GM23338 (cell line): ENCODE measurements around the gene DCAF12. TPM values are rescaled to one million over a fixed set of nuclear protein-coding genes. Genes with fewer than 3 reads are reported as not detected.

Source experiments
- ATAC-seq: fragments of 200-7000 bp; cut with Tn5 transposase; 3 replicates; pipeline ENCODE4 v1.9.1; 2020
- DNase-seq: peaks from one replicate; pipeline ENCODE4 v3.0.0-alpha.2; 2015; ENCODE audit warnings: low spot score
- H2AFZ ChIP-seq: fragments of 200-600 bp; sonication (generic); 2 replicates; pipeline ENCODE4 v1.8.0; 2016; ENCODE audit warnings: antibody characterized with exemption, mild to moderate bottlenecking, moderate library complexity
- H3F3A ChIP-seq: fragments of 200-600 bp; sonication (generic); replicated peaks from 2 replicates; pipeline ENCODE4 v1.8.0; 2017; ENCODE audit warnings: antibody characterized with exemption, mixed run types, low read depth
- H3K27ac ChIP-seq: fragments of 200-600 bp; sonication (generic); 2 replicates; pipeline ENCODE4 v1.6.1; 2016; ENCODE audit warnings: low read depth
- H3K27me3 ChIP-seq: fragments of 200-600 bp; sonication (generic); 2 replicates; pipeline ENCODE4 v1.8.0; 2016; ENCODE audit warnings: mild to moderate bottlenecking, mixed run types, moderate library complexity; ENCODE audit not compliant: insufficient read depth
- H3K36me3 ChIP-seq: fragments of 200-600 bp; sonication (generic); 2 replicates; pipeline ENCODE4 v1.8.0; 2016; ENCODE audit warnings: mild to moderate bottlenecking; ENCODE audit not compliant: insufficient read depth
- H3K4me1 ChIP-seq: fragments of 200-600 bp; sonication (generic); 2 replicates; pipeline ENCODE4 v1.8.0; 2016; ENCODE audit warnings: mild to moderate bottlenecking, moderate library complexity; ENCODE audit not compliant: insufficient read depth
- H3K4me2 ChIP-seq: fragments of 200-600 bp; sonication (generic); 2 replicates; pipeline ENCODE4 v1.7.1; 2017; ENCODE audit warnings: mixed run types
- H3K4me3 ChIP-seq: fragments of 200-600 bp; sonication (generic); 2 replicates; pipeline ENCODE4 v1.6.1; 2016; ENCODE audit warnings: mixed run types
- H3K79me2 ChIP-seq: fragments of 200-600 bp; sonication (generic); replicated peaks from 2 replicates; pipeline ENCODE4 v1.8.0; 2017; ENCODE audit warnings: mild to moderate bottlenecking; ENCODE audit not compliant: insufficient read depth
- H3K9me2 ChIP-seq: fragments of 200-600 bp; sonication (generic); 2 replicates; pipeline ENCODE4 v1.8.0; 2017; ENCODE audit not compliant: insufficient read depth
- H4K20me1 ChIP-seq: fragments of 200-600 bp; sonication (generic); replicated peaks from 2 replicates; pipeline ENCODE4 v1.8.0; 2017; ENCODE audit warnings: mild to moderate bottlenecking; ENCODE audit not compliant: insufficient read depth
- H3K27ac Mint-ChIP-seq: 2 replicates; pipeline ENCODE4 v1.8.0; 2020; ENCODE audit warnings: inconsistent platforms, mild to moderate bottlenecking, moderate library complexity, mixed read lengths
- H3K27me3 Mint-ChIP-seq: 3 replicates; pipeline ENCODE4 v1.8.0; 2022; ENCODE audit warnings: low read depth, mild to moderate bottlenecking, moderate library complexity, mixed read lengths, inconsistent platforms; ENCODE audit not compliant: insufficient read depth, poor library complexity
- H3K36me3 Mint-ChIP-seq: 3 replicates; pipeline ENCODE4 v1.8.0; 2021; ENCODE audit warnings: low read depth, mild to moderate bottlenecking, inconsistent platforms, moderate library complexity, mixed read lengths
- H3K4me1 Mint-ChIP-seq: 3 replicates; pipeline ENCODE4 v1.8.0; 2020; ENCODE audit warnings: mild to moderate bottlenecking, inconsistent platforms, mixed read lengths
- H3K4me3 Mint-ChIP-seq: 3 replicates; pipeline ENCODE4 v1.8.0; 2021; ENCODE audit warnings: moderate library complexity, mild to moderate bottlenecking, inconsistent platforms, mixed read lengths
- H3K9me3 Mint-ChIP-seq: 3 replicates; pipeline ENCODE4 v1.8.0; 2020; ENCODE audit warnings: moderate library complexity, mild to moderate bottlenecking, inconsistent platforms, mixed read lengths
- CREB1 ChIP-seq: fragments of 250-450 bp; sonication (Bioruptor Pico); IDR thresholded peaks from 2 replicates; pipeline ENCODE4 v1.5.0; 2020; ENCODE audit warnings: low read depth, mild to moderate bottlenecking, moderate library complexity
- CTCF ChIP-seq, 2 experiments: fragments of 200-600 bp in 1 of 2; sonication (generic) in 1 of 2; conservative IDR thresholded peaks; 2 replicates each; pipeline versions ENCODE4 v1.5.1 to v1.6.1; 2016 to 2017; ENCODE audit warnings: antibody characterized with exemption in 2 of 2, low read depth in 2 of 2, mild to moderate bottlenecking in 2 of 2, moderate library complexity in 1 of 2
- ETS1 ChIP-seq: IDR thresholded peaks from 2 replicates; pipeline ENCODE4 v1.6.1; 2016; ENCODE audit warnings: antibody characterized with exemption
- EZH2phosphoT487 ChIP-seq: fragments of 200-600 bp; sonication (generic); IDR thresholded peaks from one replicate; pipeline ENCODE4 v1.8.1; 2018; ENCODE audit warnings: antibody characterized with exemption; ENCODE audit not compliant: unreplicated experiment
- POLR2AphosphoS5 ChIP-seq: IDR thresholded peaks from 2 replicates; pipeline ENCODE4 v1.6.1; 2016; ENCODE audit warnings: antibody characterized with exemption, low read depth
- STAT1 ChIP-seq: IDR thresholded peaks from one replicate; pipeline ENCODE4 v1.6.1; 2016; ENCODE audit warnings: antibody characterized with exemption; ENCODE audit not compliant: unreplicated experiment
- ZNF114 ChIP-seq: fragments of 250-450 bp; sonication (Bioruptor Pico); IDR thresholded peaks from 2 replicates; pipeline ENCODE4 v1.5.0; 2020; ENCODE audit warnings: mild to moderate bottlenecking, moderate library complexity
- ZNF331 ChIP-seq: fragments of 250-450 bp; sonication (Bioruptor Pico); IDR thresholded peaks from 2 replicates; pipeline ENCODE4 v1.5.0; 2020; ENCODE audit warnings: low read depth, mild to moderate bottlenecking, moderate library complexity
- polyA plus RNA-seq: library from polyadenylated mRNA; unstranded; fragments of >200 nt; fragmentation: Nextera tagmentation; extraction: Ambion mirVana; gene quantifications from 2 replicates; pipeline ENCODE4 v1.2.1, GENCODE V29; 2016
- total RNA-seq: library from RNA; depleted of rRNA; stranded (reverse); fragments of >200 nt; shearing (Covaris generic); gene quantifications from 2 replicates; pipeline ENCODE4 v1.2.3, GENCODE V29; 2014

DCAF12 gene
- total and polyA plus RNA-seq, 2 experiments from 2014 or later: 9.5 to 20.7 TPM

GRCh38 chr9:34157898-34158297 lies 31.4 kb upstream of the DCAF12 start:
- H3F3A ChIP-seq: no peaks in the 10 kb centered on the region
- no peaks in the 10 kb centered on the region; the same call in 1 of the 2 replicates for H4K20me1 ChIP-seq
- H3K79me2 ChIP-seq: no peaks in the 10 kb centered on the region
- Mint-ChIP-seq H3K27ac (no peak overlapping the region), H3K9me3 (no peaks in the 10 kb centered on the region), H3K27me3 (no peaks in the 10 kb centered on the region), H3K4me3 (no peak overlapping the region), H3K36me3 (no peaks in the 10 kb centered on the region), H3K4me1 (peaks cover 7% of the 10 kb centered on the region; the same call in 2 of the 3 replicates)
- no peaks in the 10 kb centered on the region for H3K9me2 ChIP-seq
- no peaks in the 10 kb centered on the region for H3K27me3 ChIP-seq
- no peak overlapping the region for H3K4me3 ChIP-seq
- H3K4me2 ChIP-seq: no peak overlapping the region
- DNase-seq (no peak), ATAC-seq (no peak)
- H3K27ac ChIP-seq: no peak overlapping the region
- no peaks in the 10 kb centered on the region for H3K36me3 ChIP-seq
- no peak for TF ChIP-seq POLR2AphosphoS5
- TF ChIP-seq STAT1: no peak
- no peak for TF ChIP-seq CREB1 (CRISPR knock-in tag)
- TF ChIP-seq ETS1: no peak
- H3K4me1 ChIP-seq: no peaks in the 10 kb centered on the region; the same call in 1 of the 2 replicates
- H2AFZ ChIP-seq: no peak overlapping the region

GRCh38 chr9:34157318-34157717 lies 30.8 kb upstream of the DCAF12 start:
- Mint-ChIP-seq H3K4me3 (no peak overlapping the region), H3K4me1 (peaks cover 7% of the 10 kb centered on the region; the same call in 2 of the 3 replicates), H3K36me3 (no peaks in the 10 kb centered on the region), H3K27me3 (no peaks in the 10 kb centered on the region), H3K27ac (no peak overlapping the region), H3K9me3 (no peaks in the 10 kb centered on the region)
- DNase-seq (no peak), ATAC-seq (no peak)
- Histone ChIP-seq H3K27me3 (no peaks in the 10 kb centered on the region), H3K4me2 (no peak overlapping the region), H2AFZ (no peak overlapping the region), H3K36me3 (no peaks in the 10 kb centered on the region), H3K27ac (no peak overlapping the region), H3F3A (no peaks in the 10 kb centered on the region), H4K20me1 (no peaks in the 10 kb centered on the region; the same call in 1 of the 2 replicates), H3K79me2 (no peaks in the 10 kb centered on the region), H3K9me2 (no peaks in the 10 kb centered on the region), H3K4me3 (no peak overlapping the region), H3K4me1 (no peaks in the 10 kb centered on the region; the same call in 1 of the 2 replicates)
- TF ChIP-seq ZNF331 (CRISPR knock-in tag) (no peak), ZNF114 (no peak)

- no peak overlapping the region for H3K4me3 Mint-ChIP-seq
- TF ChIP-seq STAT1 (no peak), CTCF (conservative IDR thresholded peaks at IDR 0.05; ENCODE audit: low read depth in 2 of 2) (no peak), EZH2phosphoT487 (no peak)
These were observed 27.6 kb upstream of the DCAF12 start for GRCh38 chr9:34154057-34154456.

More at GRCh38 chr9:34154057-34154456, 27.6 kb upstream of the DCAF12 start:
- Histone ChIP-seq H3K4me1 (no peaks in the 10 kb centered on the region; the same call in 1 of the 2 replicates), H3K36me3 (no peaks in the 10 kb centered on the region), H3K27me3 (no peaks in the 10 kb centered on the region), H3K27ac (no peak overlapping the region), H4K20me1 (no peaks in the 10 kb centered on the region), H2AFZ (peak overlapping the region; percentile 56; the same call in 1 of the 2 replicates), H3K79me2 (no peaks in the 10 kb centered on the region), H3K4me3 (no peak overlapping the region), H3K9me2 (no peaks in the 10 kb centered on the region), H3K4me2 (no peak overlapping the region), H3F3A (no peaks in the 10 kb centered on the region)
- H3K36me3 Mint-ChIP-seq: no peaks in the 10 kb centered on the region
- no peaks in the 10 kb centered on the region for H3K9me3 Mint-ChIP-seq
- DNase-seq: peak; percentile 28
- peaks cover 11% of the 10 kb centered on the region; the same call in 2 of the 3 replicates for H3K4me1 Mint-ChIP-seq
- no peak; the same call in 2 of the 3 replicates for ATAC-seq
- H3K27me3 Mint-ChIP-seq: peaks cover 1% of the 10 kb centered on the region
- peak overlapping the region; percentile 51; the same call in 1 of the 2 replicates for H3K27ac Mint-ChIP-seq
